GM19351 (cell line): ENCODE results near the gene PTF1A.

Experiments used
- ATAC-seq: cut with Tn5 transposase; IDR thresholded peaks from one replicate; pipeline ENCODE4 v1.9.1; 2021; ENCODE audit warnings: mild to moderate bottlenecking, moderate library complexity; ENCODE audit not compliant: unreplicated experiment

PTF1A gene, protein sequence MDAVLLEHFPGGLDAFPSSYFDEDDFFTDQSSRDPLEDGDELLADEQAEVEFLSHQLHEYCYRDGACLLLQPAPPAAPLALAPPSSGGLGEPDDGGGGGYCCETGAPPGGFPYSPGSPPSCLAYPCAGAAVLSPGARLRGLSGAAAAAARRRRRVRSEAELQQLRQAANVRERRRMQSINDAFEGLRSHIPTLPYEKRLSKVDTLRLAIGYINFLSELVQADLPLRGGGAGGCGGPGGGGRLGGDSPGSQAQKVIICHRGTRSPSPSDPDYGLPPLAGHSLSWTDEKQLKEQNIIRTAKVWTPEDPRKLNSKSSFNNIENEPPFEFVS

DNA sequence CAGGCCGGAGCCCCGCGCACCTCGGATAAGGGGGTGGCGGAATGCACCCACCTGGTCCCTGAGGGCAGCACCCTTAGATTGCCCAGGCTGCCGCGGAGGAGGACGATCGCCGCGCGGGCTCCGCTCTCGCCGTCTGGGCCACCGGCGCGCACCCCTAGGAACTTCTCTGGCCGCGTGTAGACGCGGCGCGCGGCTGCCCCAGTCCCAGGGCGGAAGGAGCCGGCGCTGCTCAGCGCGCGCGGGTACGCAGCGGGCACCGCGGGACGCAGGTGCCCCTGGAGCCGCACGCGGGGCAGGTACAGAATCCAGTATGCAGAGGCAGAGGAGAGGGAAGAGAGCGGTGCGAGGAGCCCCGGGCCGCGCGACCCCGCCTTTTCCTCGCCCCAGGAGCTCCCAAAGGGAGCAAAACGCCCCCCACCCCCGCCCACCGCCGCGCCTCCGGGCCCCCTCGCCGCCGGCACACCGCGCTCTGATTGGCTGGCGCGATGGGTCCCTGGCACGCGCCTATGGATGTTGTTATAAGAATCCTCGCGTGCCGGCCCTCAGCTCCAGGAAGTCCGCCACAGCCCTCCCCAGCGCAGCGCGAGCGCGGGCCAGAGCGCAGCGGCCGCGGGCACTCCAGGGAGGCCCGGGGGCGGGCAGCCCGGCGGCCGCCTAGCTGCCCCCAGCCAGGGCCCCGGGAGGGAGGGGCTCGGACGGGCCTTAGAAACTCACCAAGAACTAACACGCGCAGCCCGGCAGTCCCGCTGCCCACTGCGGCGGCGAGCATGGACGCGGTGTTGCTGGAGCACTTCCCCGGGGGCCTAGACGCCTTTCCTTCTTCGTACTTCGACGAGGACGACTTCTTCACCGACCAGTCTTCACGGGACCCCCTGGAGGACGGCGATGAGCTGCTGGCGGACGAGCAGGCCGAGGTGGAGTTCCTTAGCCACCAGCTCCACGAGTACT, at the start of gene PTF1A:
Gene PTF1A, plus strand, starts transcription at position 549 of the 948 bp plus-strand sequence. Its CDS starts 219 bp downstream, at position 768.
- ATAC-seq, result no peak

DNA sequence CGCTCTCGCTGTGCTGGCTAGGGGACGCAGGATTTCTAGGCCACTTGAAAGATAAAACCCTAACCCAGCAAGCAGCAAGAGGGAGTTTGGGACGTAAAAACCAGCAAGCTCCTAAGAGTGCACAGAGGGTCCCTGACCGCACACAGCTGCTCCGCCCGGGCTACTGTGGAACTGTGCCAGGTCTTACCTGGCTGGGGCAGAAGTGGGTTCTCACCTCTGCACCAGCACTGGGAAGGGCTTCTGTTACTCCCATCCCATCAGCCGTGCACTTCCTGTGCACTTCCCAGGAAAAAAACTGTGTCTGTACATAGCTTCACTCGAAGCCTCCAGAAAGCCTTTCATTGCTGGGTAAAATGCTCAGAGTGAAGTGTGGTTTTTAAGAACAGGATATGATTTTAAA, 45.9 kb upstream of the PTF1A start:
- no peak for ATAC-seq

DNA sequence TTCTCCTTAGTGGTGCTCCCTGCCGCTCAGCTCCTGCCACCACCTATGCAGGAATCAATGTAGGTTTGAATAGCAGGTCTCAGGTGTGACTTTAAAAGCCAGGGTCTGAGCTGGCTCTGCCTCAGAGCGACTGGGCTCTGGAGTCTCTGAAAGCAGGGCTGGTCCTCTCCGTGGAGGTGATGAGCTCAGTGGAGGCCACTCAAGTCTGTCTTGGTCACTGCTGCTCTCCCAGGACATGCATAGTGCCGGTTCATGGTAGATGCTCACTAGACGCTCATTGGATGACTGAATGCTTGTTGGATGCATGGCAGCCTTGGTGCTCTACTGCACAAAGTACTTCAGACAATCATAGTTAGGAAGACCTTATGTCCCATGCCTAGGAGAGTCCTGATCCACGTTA, 45.1 kb upstream of the PTF1A start:
- no peak for ATAC-seq

DNA sequence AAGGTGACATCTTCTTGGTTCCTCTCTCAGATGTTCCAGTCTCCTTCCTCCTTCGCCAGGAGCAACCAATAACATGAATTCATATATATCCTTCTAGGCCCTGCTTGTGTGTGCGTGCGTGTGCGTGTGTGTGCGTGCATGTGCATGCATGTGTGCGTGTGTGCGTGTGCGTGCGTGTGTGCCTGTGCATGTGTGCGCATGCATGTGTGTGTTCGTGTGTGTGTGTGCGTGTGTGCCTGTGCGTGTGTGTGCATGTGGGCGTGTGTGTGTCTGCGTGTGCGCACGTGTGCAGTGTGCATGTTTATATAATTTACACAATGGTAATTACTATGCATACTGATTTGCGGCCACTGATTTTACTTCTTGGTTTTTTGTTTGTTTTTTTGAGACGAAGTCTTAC, 43.9 kb upstream of the PTF1A start:
- no peak for ATAC-seq

DNA sequence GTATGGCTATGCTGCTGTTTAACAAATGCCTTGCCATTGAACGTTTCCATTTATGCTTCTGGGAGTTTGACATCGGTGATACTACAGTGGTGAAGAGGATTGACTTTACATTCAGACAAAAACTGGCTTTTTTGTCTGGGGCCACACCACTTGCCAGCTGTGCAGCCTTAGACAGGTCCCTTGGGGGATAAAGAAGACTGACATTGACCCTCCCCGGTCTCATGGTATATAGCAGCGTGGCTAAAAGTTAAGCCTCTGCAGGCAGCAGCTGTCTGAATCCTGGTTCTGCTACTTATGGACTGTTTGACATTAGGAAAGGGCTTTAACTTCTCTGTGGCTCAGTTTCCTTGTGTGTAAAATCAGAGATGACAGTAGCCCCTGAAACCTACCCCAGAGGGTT, 42.0 kb upstream of the PTF1A start:
- ATAC-seq, result no peak

DNA sequence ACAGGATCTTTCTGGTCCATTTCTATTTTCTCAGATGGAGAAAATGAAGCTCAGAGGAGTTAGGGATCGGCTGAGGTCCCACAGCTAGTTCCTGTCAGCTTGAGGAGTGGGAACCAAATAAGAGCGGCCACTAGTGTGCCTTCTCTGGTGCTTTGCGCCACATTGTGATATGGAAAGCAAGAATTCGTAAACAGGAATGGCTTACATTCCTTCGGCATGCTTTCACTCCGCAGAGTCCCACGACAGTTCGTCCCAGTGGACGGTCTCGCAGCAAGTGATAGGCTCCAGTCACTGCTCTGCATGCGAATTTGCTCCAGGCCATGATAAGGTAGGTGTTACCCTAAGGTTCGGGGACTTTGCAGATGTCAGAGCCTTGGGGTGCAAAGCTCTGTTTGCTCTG, 41.5 kb upstream of the PTF1A start:
- no peak for ATAC-seq

DNA sequence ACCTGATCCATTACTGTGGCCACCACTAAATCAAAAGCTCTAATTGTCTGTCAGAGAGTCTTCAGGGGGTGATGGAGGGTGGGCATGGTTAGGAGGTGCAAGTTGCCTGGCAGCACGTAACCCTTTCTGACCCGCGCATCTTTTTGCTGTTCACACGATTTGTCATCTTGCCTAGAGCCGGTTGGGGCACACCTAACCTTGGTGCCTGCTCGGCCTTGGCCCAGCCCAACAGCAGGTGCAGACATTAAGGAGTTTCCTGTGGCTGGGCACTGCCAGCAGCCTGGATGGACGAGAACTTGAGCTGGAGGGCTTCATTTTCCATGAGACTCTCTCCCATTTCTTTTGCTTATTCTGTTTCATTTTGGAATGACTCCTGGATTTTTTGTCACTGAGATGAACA, 41.0 kb upstream of the PTF1A start:
- no peak for ATAC-seq

DNA sequence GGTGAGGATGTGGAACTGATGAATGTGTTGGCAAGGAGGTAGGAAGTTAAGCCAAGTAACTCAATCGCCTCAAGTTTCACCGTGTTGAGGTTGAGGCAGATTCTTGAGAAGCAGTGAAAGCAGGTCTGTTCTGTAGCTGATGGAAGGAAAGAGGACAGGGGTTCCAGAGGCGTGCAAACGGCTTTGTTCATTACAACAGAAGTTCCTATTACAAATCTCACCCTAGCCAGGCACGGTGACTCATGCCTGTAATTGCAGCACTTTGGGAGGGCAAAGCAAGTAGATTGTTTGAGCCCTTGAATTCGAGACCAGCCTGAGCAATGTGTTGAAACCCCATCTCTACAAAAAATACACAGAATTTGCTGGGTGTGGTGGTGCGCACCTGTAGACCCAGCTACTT, 36.9 kb upstream of the PTF1A start:
- no peak for ATAC-seq

DNA sequence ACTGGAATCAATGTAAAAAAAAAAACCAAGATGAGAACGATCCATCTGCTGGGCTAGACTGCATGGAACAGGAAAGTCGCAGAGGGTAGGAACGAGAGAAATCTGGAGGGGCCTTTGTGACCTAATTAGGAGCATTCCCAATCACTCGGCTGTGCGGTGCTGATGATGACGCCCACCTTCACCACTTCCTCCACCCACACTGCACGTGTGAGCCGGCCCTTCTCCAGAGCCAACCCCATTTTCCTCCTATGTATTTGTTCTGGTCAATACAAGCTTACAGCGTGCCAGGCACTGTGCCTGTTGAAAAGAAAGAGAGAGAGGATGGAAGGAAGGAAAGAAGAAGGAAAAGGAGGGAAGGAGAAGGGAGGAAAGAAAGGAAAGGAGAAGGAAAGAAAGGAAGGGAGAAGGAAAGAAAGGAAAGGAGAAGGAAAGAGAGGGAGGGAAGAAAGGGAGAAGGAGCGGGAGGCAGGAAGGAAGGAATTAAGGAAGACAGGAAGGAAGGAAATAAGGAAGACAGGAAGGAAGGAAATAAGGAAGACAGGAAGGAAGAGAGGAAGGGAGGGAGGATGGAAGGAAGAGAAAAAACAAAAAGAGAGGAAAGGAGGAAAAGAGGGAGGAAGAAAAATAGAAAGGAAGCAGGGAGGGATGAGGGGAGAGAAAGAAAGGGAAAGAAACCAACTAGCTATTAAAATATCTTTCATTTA, 35.5 kb upstream of the PTF1A start:
- no peak for ATAC-seq

DNA sequence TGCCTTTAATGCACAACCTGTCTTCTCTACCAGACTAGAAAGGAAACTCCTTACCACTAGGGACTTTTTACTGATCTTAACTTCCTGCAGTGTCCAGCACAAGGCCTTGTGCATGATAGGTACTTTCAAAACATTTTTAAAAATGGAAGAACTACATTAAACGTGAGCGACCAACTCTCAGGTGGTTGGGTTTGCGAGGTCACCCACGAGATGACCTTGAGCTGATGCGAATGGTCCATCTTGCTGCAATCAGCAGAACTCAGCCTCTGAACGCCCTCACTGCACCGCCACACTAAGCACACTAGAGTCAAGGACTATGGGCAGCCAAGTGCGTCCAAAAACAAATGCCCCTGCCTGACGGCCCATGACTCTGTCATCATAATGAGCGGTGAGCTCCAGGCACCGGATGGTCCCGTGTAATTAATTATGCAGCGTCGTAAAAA, 34.9 kb upstream of the PTF1A start:
- ATAC-seq, result peak; percentile 62

DNA sequence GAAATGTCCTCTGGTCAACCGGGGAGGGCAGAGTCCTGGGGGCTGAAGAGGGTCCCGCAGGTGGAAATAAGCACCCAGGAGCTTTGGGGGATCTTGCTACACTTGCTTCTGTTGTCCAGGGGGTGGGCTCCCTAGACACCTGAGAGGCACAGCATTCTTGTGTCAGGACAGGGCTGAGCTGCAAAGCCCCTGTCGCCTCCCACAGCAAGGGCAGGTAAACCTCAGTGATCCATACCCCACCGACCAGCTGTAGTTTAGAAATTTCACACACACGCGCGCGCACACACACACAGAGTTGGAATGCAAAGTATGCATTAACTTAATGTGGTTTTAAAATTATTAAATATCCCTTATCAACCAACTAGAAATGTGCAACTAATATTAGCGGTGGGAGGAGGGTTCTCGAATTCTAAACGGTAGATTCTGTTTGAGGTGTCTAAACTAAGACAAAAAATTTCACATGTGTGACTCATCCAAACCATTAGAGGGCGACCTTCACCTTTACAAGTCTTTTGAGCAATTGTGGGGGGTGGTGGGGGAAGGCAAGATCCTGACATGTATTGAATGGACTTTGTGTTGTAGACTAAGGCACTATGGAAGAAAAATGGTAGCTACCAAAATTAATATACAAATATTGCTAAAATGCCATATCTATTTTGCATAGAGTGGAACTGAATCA, 34.3 kb upstream of the PTF1A start:
- peak; percentile 52 for ATAC-seq

DNA sequence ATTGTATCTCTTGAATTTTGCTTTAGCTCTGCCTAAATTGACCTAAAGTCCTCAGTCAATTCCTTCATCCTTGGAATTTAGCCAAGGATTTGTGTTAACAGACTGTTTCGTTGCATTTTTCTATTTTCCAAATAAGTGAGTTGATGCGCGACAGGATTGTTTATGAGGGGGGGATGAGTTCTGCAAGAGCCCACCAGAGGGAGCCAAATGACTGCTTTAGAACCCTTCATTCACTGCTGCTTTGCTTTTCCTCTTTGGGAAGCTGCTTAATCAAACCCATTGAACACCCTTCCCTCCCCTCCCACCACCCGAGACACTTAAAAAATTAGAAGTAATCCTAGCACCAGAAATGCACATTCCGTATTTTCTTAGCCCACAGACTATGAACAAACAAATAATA, 33.7 kb upstream of the PTF1A start:
- ATAC-seq, result peak; percentile 73

DNA sequence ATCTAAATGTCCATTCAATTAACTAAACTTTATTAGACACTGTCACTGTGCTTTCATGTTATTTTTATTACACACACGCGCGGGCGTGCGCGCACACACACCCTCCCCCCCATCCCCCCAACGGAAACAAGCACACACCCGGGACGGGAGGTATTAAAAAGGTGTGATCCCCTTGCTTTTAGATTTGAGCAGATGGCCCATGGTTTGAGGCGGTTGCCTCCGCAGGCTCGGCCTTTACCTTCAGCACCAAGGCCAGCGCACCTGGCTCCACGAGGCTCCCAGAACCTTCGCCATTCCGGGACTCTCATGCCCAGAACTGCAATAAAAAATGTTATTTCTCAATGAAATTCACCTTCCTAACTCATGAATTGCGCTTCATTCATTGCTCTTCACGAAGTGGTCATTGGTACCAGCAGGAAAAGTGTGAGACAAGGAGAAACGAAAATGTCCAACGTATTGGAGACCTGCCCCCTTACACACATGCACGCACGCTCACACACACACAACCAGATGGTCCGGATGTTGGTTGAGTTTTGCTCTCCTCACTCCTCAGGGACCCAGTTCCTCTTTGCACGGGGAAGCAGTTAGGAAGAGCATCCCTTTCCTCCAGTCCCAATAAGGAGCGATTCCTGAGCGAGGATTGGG, 20.8 kb upstream of the PTF1A start:
- no peak for ATAC-seq

DNA sequence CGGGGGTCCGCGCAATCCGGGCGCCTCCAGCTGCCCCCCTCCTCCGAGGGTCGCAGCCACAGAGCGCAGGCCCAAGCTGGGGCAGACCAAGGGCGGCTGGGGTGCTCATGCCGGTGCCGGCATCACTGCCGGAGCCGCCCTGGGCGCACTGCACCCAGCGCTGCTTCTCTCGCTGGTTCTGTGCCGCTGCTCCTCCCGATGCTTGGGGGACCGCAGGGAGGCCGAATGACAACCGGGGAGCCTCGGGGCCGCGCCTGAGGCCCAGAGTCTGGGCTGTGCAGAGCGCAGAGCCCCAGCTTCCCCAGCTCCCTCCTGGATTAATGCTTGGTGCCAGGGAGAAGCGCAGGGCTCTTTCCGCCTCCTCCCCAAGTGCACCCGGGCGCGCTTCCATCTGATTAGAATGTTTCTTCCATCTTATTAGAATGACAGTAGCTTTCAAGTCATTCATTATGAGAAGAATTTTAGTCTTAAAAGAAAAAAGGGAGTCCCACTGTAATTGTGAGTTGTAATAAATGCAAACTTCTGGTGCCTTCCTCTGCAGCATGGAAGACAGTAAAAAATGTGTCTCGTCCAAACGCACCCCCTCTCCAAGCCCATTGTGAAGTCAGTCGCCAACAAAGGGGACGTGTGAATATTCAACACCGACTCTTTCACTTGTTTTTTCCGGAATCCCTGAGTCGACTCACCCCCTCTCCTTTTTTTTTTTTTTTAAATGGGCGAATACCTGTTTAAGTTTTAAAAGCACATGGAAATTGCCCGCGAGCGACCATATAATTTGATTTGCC, 19.5 kb upstream of the PTF1A start:
- no peak for ATAC-seq

DNA sequence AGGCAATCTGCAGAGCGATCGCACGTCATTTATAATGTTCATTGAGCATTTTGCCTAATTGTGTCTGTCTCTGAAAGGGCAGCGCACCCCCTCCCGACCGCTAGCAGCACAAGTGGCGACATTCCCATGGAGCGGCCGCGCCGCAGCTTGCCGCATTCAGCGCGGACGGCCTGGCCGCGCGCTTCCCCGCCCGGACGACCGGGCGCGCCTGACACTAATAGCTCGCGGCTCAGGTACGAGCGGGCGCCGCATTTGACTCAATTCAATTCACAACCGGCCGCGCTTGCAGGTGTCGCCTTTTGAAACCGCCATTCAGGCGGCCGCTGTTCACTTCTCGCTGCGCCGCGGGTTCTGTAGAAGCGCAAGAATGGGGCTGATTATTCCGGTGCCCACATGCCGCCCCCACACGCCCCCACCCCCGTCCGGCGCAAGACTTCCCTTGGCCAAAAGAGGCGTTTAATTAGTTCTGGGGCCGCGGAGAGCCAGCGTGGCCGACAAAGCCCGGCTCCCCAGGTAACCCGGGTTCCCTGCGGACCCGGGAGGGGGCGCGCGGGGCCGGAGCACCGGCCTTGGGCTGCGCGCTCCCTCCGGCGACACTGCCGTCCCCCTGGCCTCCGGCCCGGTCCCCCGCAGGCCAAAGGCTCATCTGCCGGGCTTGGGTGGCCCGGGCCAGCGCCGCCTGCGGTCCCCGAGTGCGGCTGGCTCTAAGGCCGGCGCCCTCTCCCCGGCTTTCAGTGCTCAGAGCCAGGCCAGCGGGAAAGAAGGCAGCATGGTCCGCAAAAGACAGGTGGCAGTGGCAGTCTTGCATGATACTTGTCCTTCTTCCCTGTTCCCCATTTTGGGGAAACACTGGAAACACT, 18.7 kb upstream of the PTF1A start:
- no peak for ATAC-seq

DNA sequence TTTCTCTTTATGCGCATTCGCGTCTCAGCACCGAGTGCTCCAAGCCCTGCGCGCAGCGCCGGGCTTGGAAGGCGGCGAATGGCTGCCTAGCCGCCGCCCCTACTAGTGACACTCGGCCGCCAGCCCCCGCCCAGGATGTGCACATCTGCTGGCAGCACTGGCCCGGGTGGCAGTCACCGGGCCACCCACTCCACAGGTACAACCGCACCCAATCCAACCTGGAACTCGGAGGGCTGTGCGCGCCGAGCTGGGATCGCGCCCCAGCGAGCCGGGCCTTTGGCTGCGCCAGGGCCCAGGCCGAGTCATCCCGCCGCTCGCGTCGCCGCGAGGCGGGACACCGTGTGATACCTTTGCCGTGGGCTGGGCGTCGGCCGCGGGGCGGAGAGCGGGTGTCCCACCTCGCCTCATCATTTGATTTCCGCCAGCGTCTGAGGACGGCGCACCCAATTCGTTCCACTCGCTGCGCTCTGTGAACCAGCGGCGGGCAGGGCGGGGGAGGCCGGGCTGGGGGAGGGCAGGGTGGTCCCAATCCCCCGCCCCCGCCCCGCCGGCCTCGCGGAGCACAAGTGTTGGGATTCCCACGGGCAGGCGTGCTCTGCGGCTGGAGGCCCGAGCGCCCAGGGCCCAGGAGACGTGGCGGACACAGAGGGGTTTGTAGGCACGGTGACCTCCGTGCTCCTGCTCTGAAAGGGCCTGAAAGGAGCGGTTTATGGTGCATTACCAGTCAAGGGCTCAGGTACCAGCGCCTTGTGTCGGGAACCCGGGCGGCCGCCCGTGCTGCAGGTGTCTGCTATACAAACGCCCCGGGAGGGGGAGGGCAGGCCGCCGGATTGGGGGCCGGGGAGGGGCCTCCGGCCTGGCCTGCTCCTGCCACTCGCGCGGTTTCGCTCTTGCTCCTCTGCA, 17.8 kb upstream of the PTF1A start:
- ATAC-seq, result no peak

DNA sequence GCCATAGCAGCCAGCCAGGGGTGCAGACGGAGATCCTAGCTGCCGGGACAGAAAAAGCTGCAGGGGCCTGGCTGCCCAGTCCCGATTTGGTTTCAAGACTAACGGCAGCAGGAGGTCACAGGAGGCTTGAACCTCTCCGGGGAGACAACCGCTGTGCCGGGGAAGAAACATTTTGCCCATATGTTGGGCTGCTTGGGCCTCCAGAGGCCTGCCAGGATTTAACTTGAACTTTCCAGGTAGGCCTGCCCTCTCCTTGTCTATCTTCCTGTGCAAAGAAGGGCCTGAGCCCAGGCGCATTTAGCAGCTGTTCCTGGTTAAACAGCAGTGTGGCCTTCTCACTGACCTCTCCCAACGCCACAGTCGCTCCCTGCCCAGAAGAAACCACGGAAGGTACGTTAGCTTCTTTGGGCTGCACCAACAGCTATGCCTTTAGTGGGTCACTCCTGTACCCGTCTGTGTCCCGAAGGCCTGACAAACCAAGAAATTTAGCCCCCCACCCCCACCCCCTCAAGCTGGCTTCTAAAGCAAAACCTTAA, 17.1 kb upstream of the PTF1A start:
- ATAC-seq, result no peak
